ENCODE results near the gene HSD3B7. TPM values are rescaled to one million over a fixed set of nuclear protein-coding genes. Genes with fewer than 3 reads are reported as not detected.
"Not testable (repeated sequence)": the region's sequence is repeated elsewhere in the genome, so short reads cannot be mapped to it uniquely, and the experiment has no call there.

The HSD3B7 gene
- total and polyA plus RNA-seq, 2 of the 4 experiments (the other 2 are of a cell fraction) = 8.5 to 11.3 TPM

DNA sequence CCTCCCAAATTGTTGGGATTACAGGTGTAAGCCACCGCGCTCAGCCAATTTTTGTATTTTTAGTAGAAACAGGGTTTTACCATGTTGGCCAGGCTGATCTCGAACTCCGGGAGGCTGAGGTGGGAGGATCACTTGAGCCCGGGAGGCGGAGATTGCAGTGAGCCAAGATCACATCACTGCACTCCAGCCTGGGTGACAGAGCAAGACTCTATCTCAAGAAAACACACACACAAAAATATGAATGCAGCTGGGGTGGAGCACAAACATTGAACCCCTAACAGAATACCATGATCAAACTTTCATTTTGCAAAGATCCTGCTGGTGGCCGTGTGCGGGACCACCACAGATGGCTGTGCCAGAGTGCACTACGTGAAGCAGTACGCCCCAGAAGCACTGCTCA, 32.7 kb downstream of the HSD3B7 start:
- H3K9me3 ChIP-seq (ENCODE audit: control insufficient read depth, insufficient read depth, low read length); H3K4ac ChIP-seq (ENCODE audit: low read depth, low read length); POLR2A ChIA-PET (ENCODE audit: unreplicated experiment); H2AK9ac ChIP-seq (replicated peaks; ENCODE audit: low read depth, low read length, poor library complexity); in situ Hi-C loops (cut with MboI; ENCODE audit: low sequenced_read_pairs); H3K27me3 ChIP-seq (ENCODE audit: control insufficient read depth, insufficient read depth, low read length); H2BK20ac ChIP-seq (ENCODE audit: low read depth, low read length); DNase-seq; H2BK5ac ChIP-seq (ENCODE audit: low read depth, low read length, poor library complexity, severe bottlenecking); H3K4me3 ChIP-seq (ENCODE audit: insufficient read depth, low read depth, low read length); intact Hi-C loops (cut with micrococcal nuclease); H3K23ac ChIP-seq (ENCODE audit: low read depth, low read length); BruUV-seq (replicated peaks); H3K36me3 ChIP-seq (ENCODE audit: control insufficient read depth, insufficient read depth, low read length); H2BK15ac ChIP-seq (ENCODE audit: low read depth, low read length); H3K18ac ChIP-seq (ENCODE audit: low read depth, low read length); H4K91ac ChIP-seq (ENCODE audit: insufficient read depth, low read depth, low read length); H3K79me1 ChIP-seq (ENCODE audit: low read depth in 1 of 2, low read length in 2 of 2); H2AFZ ChIP-seq (replicated peaks; ENCODE audit: low read length, poor library complexity); H3K27ac ChIP-seq (ENCODE audit: insufficient read depth, low read length); dilution Hi-C loops (cut with HindIII; ENCODE audit: low sequenced_read_pairs, unreplicated experiment); H3K14ac ChIP-seq (replicated peaks; ENCODE audit: low read depth, low read length); ATAC-seq (ENCODE audit: low read depth); H4K20me1 ChIP-seq (ENCODE audit: insufficient read depth, low read length); H3K4me2 ChIP-seq (ENCODE audit: low read depth, low read length); CTCF ChIA-PET; H2BK120ac ChIP-seq (ENCODE audit: low read depth, low read length); H4K5ac ChIP-seq (ENCODE audit: low read depth, low read length); H2AK5ac ChIP-seq (ENCODE audit: low read depth, low read length); H3K9me1 ChIP-seq (ENCODE audit: insufficient read depth, low read length); H3K9ac ChIP-seq (ENCODE audit: low read depth, low read length); H3K56ac ChIP-seq (ENCODE audit: extremely low read depth, insufficient read depth, low read length); H4K8ac ChIP-seq (ENCODE audit: low read depth in 2 of 2, low read length in 2 of 2); H3K4me1 ChIP-seq (ENCODE audit: control insufficient read depth, insufficient read depth, low read length): not testable (repeated sequence)
- WGBS, 2 experiments (ENCODE audit: extremely low coverage in 2 of 2, insufficient read length in 1 of 2) = no CpG with 5 or more reads among the region's 10 CpGs
